Measurements from ENCODE around the gene GCLC. TPM values are rescaled to one million over a fixed set of nuclear protein-coding genes. Genes with fewer than 3 reads are reported as not detected.

The GCLC gene
- total and polyA plus RNA-seq, 8 donors = 20.8 to 41.5 (median 33.8) TPM

- intact Hi-C loops (cut with DNase I) = loop anchor here in 1 of 2 donors (10.0 kb wide), 1 partner anchor 115 kb away; no protein-coding TSS in a partner anchor
- H3K4me1 ChIP-seq = peaks cover 0 to 20% of the 10 kb centered on the region in 2 donors
- no peak for TF ChIP-seq CTCF (IDR thresholded peaks at IDR 0.05)
- no peaks in the 10 kb centered on the region for H3K9me3 ChIP-seq
- H3K4me3 ChIP-seq = no peak overlapping the region
- no peak overlapping the region for H3K27ac ChIP-seq
- no peak for DNase-seq
- ATAC-seq = no peak
- H3K27me3 ChIP-seq = peaks cover 0 to 12% of the 10 kb centered on the region in 2 donors
- H3K36me3 ChIP-seq = no peaks in the 10 kb centered on the region
Measured at GRCh38 chr6:53540129-53540692, 4.7 kb downstream of the GCLC start.

GRCh38 chr6:53539561-53539960 lies 5.3 kb downstream of the GCLC start:
- TF ChIP-seq CTCF (IDR thresholded peaks at IDR 0.05) = no peak
- Histone ChIP-seq H3K9me3 (no peaks in the 10 kb centered on the region), H3K4me1 (peaks cover 0 to 18% of the 10 kb centered on the region in 2 donors), H3K27me3 (peaks cover 0 to 6% of the 10 kb centered on the region in 2 donors), H3K36me3 (no peaks in the 10 kb centered on the region), H3K4me3 (no peak overlapping the region), H3K27ac (no peak overlapping the region)
- ATAC-seq (no peak), DNase-seq (no peak)
- intact Hi-C loops (cut with DNase I) = no loop called here

GRCh38 chr6:53536561-53536960 lies 8.3 kb downstream of the GCLC start:
- intact Hi-C loops (cut with DNase I) = no loop called here
- ATAC-seq (no peak), DNase-seq (no peak)
- Histone ChIP-seq H3K27me3 (no peaks in the 10 kb centered on the region), H3K9me3 (no peaks in the 10 kb centered on the region), H3K36me3 (no peaks in the 10 kb centered on the region), H3K27ac (no peak overlapping the region), H3K4me3 (no peak overlapping the region), H3K4me1 (peaks cover 0 to 17% of the 10 kb centered on the region in 2 donors)
- TF ChIP-seq CTCF (IDR thresholded peaks at IDR 0.05) = no peak

- no peak for TF ChIP-seq CTCF (IDR thresholded peaks at IDR 0.05)
- no peaks in the 10 kb centered on the region for H3K27me3 ChIP-seq
- no peaks in the 10 kb centered on the region for H3K9me3 ChIP-seq
- H3K36me3 ChIP-seq = no peaks in the 10 kb centered on the region
- H3K4me3 ChIP-seq = no peak overlapping the region
- intact Hi-C loops (cut with DNase I) = no loop called here
- H3K4me1 ChIP-seq = peaks cover 0 to 17% of the 10 kb centered on the region in 2 donors
- DNase-seq (no peak), ATAC-seq (no peak)
- no peak overlapping the region for H3K27ac ChIP-seq
Measured at GRCh38 chr6:53532942-53533341, 12.0 kb downstream of the GCLC start.

- intact Hi-C loops (cut with DNase I) = no loop called here
- no peaks in the 10 kb centered on the region for H3K27me3 ChIP-seq
- H3K27ac ChIP-seq = no peak overlapping the region
Measured at GRCh38 chr6:53532061-53532797, 12.7 kb downstream of the GCLC start.

More at GRCh38 chr6:53532061-53532797, 12.7 kb downstream of the GCLC start:
- DNase-seq = no peak
- Histone ChIP-seq H3K4me3 (no peak overlapping the region), H3K36me3 (no peaks in the 10 kb centered on the region), H3K9me3 (no peaks in the 10 kb centered on the region), H3K4me1 (peaks cover 0 to 17% of the 10 kb centered on the region in 2 donors)
- no peak for ATAC-seq
- no peak for TF ChIP-seq CTCF (IDR thresholded peaks at IDR 0.05)
